Retina (tissue), 1 donor: ENCODE data around the gene MYL6B.
A peak's percentile ranks its signal among the peaks of the same experiment; 100 is the strongest.
"Not testable (repeated sequence)": the region's sequence is repeated elsewhere in the genome, so short reads cannot be mapped to it uniquely, and the experiment has no call there.

ENCODE experiments used
- DNase-seq: peaks from one replicate; pipeline ENCODE4 v3.0.0-alpha.2; 2016

The MYL6B gene

GRCh38 chr12:56178347-56178746 is 26.0 kb downstream of the MYL6B start:
- no peak for DNase-seq

- no peak for DNase-seq
These were observed 34.6 kb downstream of the MYL6B start for GRCh38 chr12:56186957-56187356.

- peak; percentile 58 for DNase-seq
These were observed 35.9 kb downstream of the MYL6B start for GRCh38 chr12:56188131-56188777.

GRCh38 chr12:56188778-56189098 is 36.4 kb downstream of the MYL6B start:
- no peak for DNase-seq

- peak; percentile 89 for DNase-seq
These were observed 36.9 kb downstream of the MYL6B start, which contains the start of gene SMARCC2 for GRCh38 chr12:56189099-56189917. Gene SMARCC2 (minus strand): TSS chr12:56189483. CDS start chr12:56189461, 22 bp downstream.

- peak; percentile 97 for DNase-seq
These were observed 37.7 kb downstream of the MYL6B start for GRCh38 chr12:56189918-56190694.

GRCh38 chr12:56190695-56191155 is 38.3 kb downstream of the MYL6B start:
- no peak for DNase-seq

- DNase-seq, result no peak
These were observed 40.2 kb downstream of the MYL6B start for GRCh38 chr12:56192582-56192981.

- peak; percentile 64 for DNase-seq
These were observed 40.7 kb downstream of the MYL6B start for GRCh38 chr12:56193025-56193578.

- DNase-seq, result not testable (repeated sequence)
These were observed 44.6 kb downstream of the MYL6B start for GRCh38 chr12:56196818-56197550.

- no peak for DNase-seq
These were observed 45.7 kb downstream of the MYL6B start for GRCh38 chr12:56197921-56198635.

- no peak for DNase-seq
These were observed 46.4 kb downstream of the MYL6B start for GRCh38 chr12:56198836-56199235.

GRCh38 chr12:56202366-56202765 is 50.0 kb downstream of the MYL6B start:
- no peak for DNase-seq

GRCh38 chr12:56202838-56203237 is 50.5 kb downstream of the MYL6B start:
- DNase-seq, result no peak

GRCh38 chr12:56204275-56204674 is 51.9 kb downstream of the MYL6B start:
- DNase-seq, result no peak

- DNase-seq, result no peak
These were observed 53.1 kb downstream of the MYL6B start for GRCh38 chr12:56205445-56205844.

GRCh38 chr12:56206452-56207166 is 54.2 kb downstream of the MYL6B start:
- DNase-seq, result peak; percentile 42
